IMR-90 (cell line): ENCODE measurements around the gene OSER1. TPM values are rescaled to one million over a fixed set of nuclear protein-coding genes. Genes with fewer than 3 reads are reported as not detected.

ENCODE experiments used
- ATAC-seq: fragments of 200-7000 bp; cut with Tn5 transposase; 2 replicates; pipeline ENCODE4 v1.9.1; 2020; ENCODE audit warnings: low read depth, mild to moderate bottlenecking, moderate library complexity
- BruUV-seq: library from RNA; stranded (reverse); fragments of 400-500 nt; replicated peaks from 2 replicates; lab custom pipeline; 2021; lab: Mats Ljungman, UMichigan
- CTCF ChIA-PET: fragments of 300-600 bp; formaldehyde crosslinking; extraction: SDS; loops from one replicate; lab custom pipeline; 2021; ENCODE audit warnings: antibody characterized with exemption; lab: Yijun Ruan, JAX
- POLR2A ChIA-PET: fragments of 300-600 bp; sonication (Branson Sonifier 250); formaldehyde crosslinking; loops from one replicate; lab custom pipeline; 2022; ENCODE audit warnings: antibody characterized with exemption; ENCODE audit not compliant: unreplicated experiment; lab: Charles Lee
- DNase-seq: peaks from one replicate; pipeline ENCODE4 v3.0.0; 2013
- H2AFZ ChIP-seq: replicated peaks from 2 replicates; pipeline ENCODE3; 2013; ENCODE audit warnings: low read length, mild to moderate bottlenecking; ENCODE audit not compliant: poor library complexity
- H2AK5ac ChIP-seq: 2 replicates; pipeline ENCODE4 v1.6.1; 2013; ENCODE audit warnings: low read depth, low read length, inconsistent platforms
- H2AK9ac ChIP-seq: replicated peaks from 2 replicates; pipeline ENCODE3; 2013; ENCODE audit warnings: mild to moderate bottlenecking, low read depth, low read length, moderate library complexity; ENCODE audit not compliant: poor library complexity
- H2BK120ac ChIP-seq: 2 replicates; pipeline ENCODE4 v1.6.1; 2013; ENCODE audit warnings: low read depth, low read length, inconsistent platforms
- H2BK15ac ChIP-seq: 3 replicates; pipeline ENCODE4 v1.6.1; 2013; ENCODE audit warnings: low read depth, low read length, inconsistent platforms
- H2BK20ac ChIP-seq: 2 replicates; pipeline ENCODE4 v1.6.1; 2013; ENCODE audit warnings: low read depth, mild to moderate bottlenecking, inconsistent platforms, low read length, moderate library complexity
- H2BK5ac ChIP-seq: 2 replicates; pipeline ENCODE4 v1.6.1; 2013; ENCODE audit warnings: mild to moderate bottlenecking, low read depth, low read length, inconsistent platforms; ENCODE audit not compliant: poor library complexity, severe bottlenecking
- H3K14ac ChIP-seq: replicated peaks from 2 replicates; pipeline ENCODE4 v1.6.1; 2013; ENCODE audit warnings: low read depth, low read length, inconsistent platforms
- H3K18ac ChIP-seq: 2 replicates; pipeline ENCODE4 v1.6.1; 2013; ENCODE audit warnings: low read depth, low read length, control low read depth
- H3K23ac ChIP-seq: 2 replicates; pipeline ENCODE4 v1.6.1; 2013; ENCODE audit warnings: low read depth, low read length, inconsistent platforms
- H3K27ac ChIP-seq: 2 replicates; pipeline ENCODE4 v1.5.1; 2013; ENCODE audit warnings: mild to moderate bottlenecking, control low read depth, low read length; ENCODE audit not compliant: insufficient read depth
- H3K27me3 ChIP-seq: 2 replicates; pipeline ENCODE4 v1.6.1; 2013; ENCODE audit warnings: low read length; ENCODE audit not compliant: control insufficient read depth, insufficient read depth
- H3K36me3 ChIP-seq: 2 replicates; pipeline ENCODE4 v1.6.1; 2013; ENCODE audit warnings: low read length, mixed read lengths; ENCODE audit not compliant: control insufficient read depth, insufficient read depth
- H3K4ac ChIP-seq: 2 replicates; pipeline ENCODE4 v1.6.1; 2013; ENCODE audit warnings: low read depth, low read length, inconsistent platforms
- H3K4me1 ChIP-seq: 2 replicates; pipeline ENCODE4 v1.6.1; 2013; ENCODE audit warnings: low read length, mixed read lengths; ENCODE audit not compliant: control insufficient read depth, insufficient read depth
- H3K4me2 ChIP-seq: 2 replicates; pipeline ENCODE4 v1.6.1; 2013; ENCODE audit warnings: low read depth, mild to moderate bottlenecking, control low read depth, low read length, moderate library complexity
- H3K4me3 ChIP-seq: 2 replicates; pipeline ENCODE4 v1.5.1; 2013; ENCODE audit warnings: low read depth, mild to moderate bottlenecking, control low read depth, low read length, moderate library complexity; ENCODE audit not compliant: insufficient read depth
- H3K56ac ChIP-seq: 2 replicates; pipeline ENCODE4 v1.6.1; 2013; ENCODE audit warnings: low read length, inconsistent platforms; ENCODE audit not compliant: insufficient read depth; ENCODE audit errors: extremely low read depth
- H3K79me1 ChIP-seq, 2 experiments: 2 replicates each; pipeline ENCODE4 v1.6.1; 2013; ENCODE audit warnings: low read length in 2 of 2, inconsistent platforms in 1 of 2, low read depth in 1 of 2
- H3K9ac ChIP-seq: 2 replicates; pipeline ENCODE4 v1.6.1; 2013; ENCODE audit warnings: low read depth, low read length, control low read depth
- H3K9me1 ChIP-seq: 2 replicates; pipeline ENCODE4 v1.6.1; 2013; ENCODE audit warnings: low read length, inconsistent platforms; ENCODE audit not compliant: insufficient read depth
- H3K9me3 ChIP-seq: 2 replicates; pipeline ENCODE4 v1.6.1; 2013; ENCODE audit warnings: low read length; ENCODE audit not compliant: control insufficient read depth, insufficient read depth
- H4K20me1 ChIP-seq: 2 replicates; pipeline ENCODE4 v1.6.1; 2013; ENCODE audit warnings: low read length, inconsistent platforms; ENCODE audit not compliant: insufficient read depth
- H4K5ac ChIP-seq: 2 replicates; pipeline ENCODE4 v1.6.1; 2013; ENCODE audit warnings: mild to moderate bottlenecking, low read depth, low read length, control low read depth
- H4K8ac ChIP-seq, 2 experiments: 2 replicates each; pipeline ENCODE4 v1.6.1; 2013; ENCODE audit warnings: low read depth in 2 of 2, low read length in 2 of 2, control low read depth in 1 of 2, inconsistent platforms in 1 of 2
- H4K91ac ChIP-seq: 2 replicates; pipeline ENCODE4 v1.6.1; 2013; ENCODE audit warnings: low read depth, low read length, inconsistent platforms; ENCODE audit not compliant: insufficient read depth
- FOS ChIP-seq: fragments of 150-350 bp; IDR thresholded peaks from 2 replicates; pipeline ENCODE4 v1.6.1; 2016; ENCODE audit warnings: low read depth, low read length
- RFX5 ChIP-seq: IDR thresholded peaks from 2 replicates; pipeline ENCODE4 v1.8.0; 2012; ENCODE audit warnings: low read depth, mild to moderate bottlenecking, low read length, moderate library complexity
- WGBS, 2 experiments: methylation state at CpG; one replicate each; pipeline versions ENCODE4 v1.1.5 to v1.1.7; 2013; ENCODE audit warnings: missing lambda C conversion rate in 2 of 2; ENCODE audit not compliant: insufficient read length in 1 of 2; ENCODE audit errors: extremely low coverage in 2 of 2; 5-methylcytosine and 5-hydroxymethylcytosine counted together
- dilution Hi-C: fragments of 300-500 bp; cut with HindIII; formaldehyde crosslinking; loops from one replicate; pipeline ENCODE4 v1.14.3; 2018; ENCODE audit warnings: low sequenced_read_pairs; ENCODE audit not compliant: unreplicated experiment
- in situ Hi-C: fragments of 300-500 bp; cut with MboI; formaldehyde crosslinking; loops from 3 replicates; pipeline ENCODE4 v1.14.3; 2019; ENCODE audit warnings: low sequenced_read_pairs, inconsistent platforms, mixed read lengths
- intact Hi-C: fragments of 100-400 bp; cut with micrococcal nuclease; formaldehyde crosslinking; loops from 2 replicates; pipeline ENCODE4 v1.10.0; 2022
- polyA plus RNA-seq, 3 experiments: library from polyadenylated mRNA; depleted of rRNA; stranded (reverse); fragments of >200 nt; gene quantifications; 2 replicates each; pipeline ENCODE4 v1.2.3, GENCODE V29; 2012; ENCODE audit warnings: low replicate concordance in 1 of 3
- total RNA-seq: library from RNA; depleted of rRNA; stranded (reverse); fragments of >200 nt; gene quantifications from 2 replicates; pipeline ENCODE4 v1.2.3, GENCODE V29; 2012

OSER1 gene
- total and polyA plus RNA-seq, 2 of the 4 experiments (the other 2 are of a cell fraction): 32.6 to 70.6 TPM

GRCh38 chr20:44234566-44235317, 24.2 kb upstream of the OSER1 start:
- ChIA-PET POLR2A (no interaction called here), CTCF (interaction anchor here (1.5 kb wide), 1 partner anchor 12 kb away, joined by 4 read pairs; the partner anchor contains the start of gene GDAP1L1)
- Histone ChIP-seq H3K4me2 (no peak overlapping the region), H3K4me3 (no peak overlapping the region), H3K9ac (no peak overlapping the region), H2BK20ac (no peak overlapping the region), H2BK120ac (no peak overlapping the region), H4K8ac (no peak overlapping the region), H2BK5ac (no peak overlapping the region), H2AK5ac (no peak overlapping the region), H3K9me3 (peaks cover 2% of the 10 kb centered on the region; the same call in 1 of the 2 replicates), H3K4ac (no peak overlapping the region), H3K18ac (no peak overlapping the region), H3K27me3 (peaks cover 8% of the 10 kb centered on the region; the same call in 1 of the 2 replicates), H2AK9ac (no peak overlapping the region), H3K27ac (no peak overlapping the region), H3K56ac (no peak overlapping the region), H2AFZ (no peak overlapping the region), H4K91ac (no peak overlapping the region), H3K36me3 (no peaks in the 10 kb centered on the region), H3K79me1 (no peaks in the 10 kb centered on the region), H3K23ac (no peak overlapping the region), H2BK15ac (no peak overlapping the region), H3K9me1 (no peaks in the 10 kb centered on the region), H3K4me1 (no peaks in the 10 kb centered on the region), H3K14ac (no peak overlapping the region), H4K5ac (no peak overlapping the region), H4K20me1 (no peaks in the 10 kb centered on the region)
- no peak for ATAC-seq
- TF ChIP-seq RFX5: no peak
- no peak for TF ChIP-seq FOS
- DNase-seq: no peak
- 83% methylated on average over 4 of the region's 14 CpGs; no CpG with 5 or more reads in 1 of the 2 experiments for WGBS, 2 experiments
- intact Hi-C loops: no loop called here
- no TSS peak for BruUV-seq
- in situ Hi-C loops: no loop called here
- dilution Hi-C loops: no loop called here
